ENCODE results near the gene KCND3. TPM values are rescaled to one million over a fixed set of nuclear protein-coding genes. Genes with fewer than 3 reads are reported as not detected.

The KCND3 gene
- polyA plus RNA-seq, 1 donor (not counting 4 experiments of a cell fraction or from before 2014, with no cell fraction given): 0.21 TPM

DNA sequence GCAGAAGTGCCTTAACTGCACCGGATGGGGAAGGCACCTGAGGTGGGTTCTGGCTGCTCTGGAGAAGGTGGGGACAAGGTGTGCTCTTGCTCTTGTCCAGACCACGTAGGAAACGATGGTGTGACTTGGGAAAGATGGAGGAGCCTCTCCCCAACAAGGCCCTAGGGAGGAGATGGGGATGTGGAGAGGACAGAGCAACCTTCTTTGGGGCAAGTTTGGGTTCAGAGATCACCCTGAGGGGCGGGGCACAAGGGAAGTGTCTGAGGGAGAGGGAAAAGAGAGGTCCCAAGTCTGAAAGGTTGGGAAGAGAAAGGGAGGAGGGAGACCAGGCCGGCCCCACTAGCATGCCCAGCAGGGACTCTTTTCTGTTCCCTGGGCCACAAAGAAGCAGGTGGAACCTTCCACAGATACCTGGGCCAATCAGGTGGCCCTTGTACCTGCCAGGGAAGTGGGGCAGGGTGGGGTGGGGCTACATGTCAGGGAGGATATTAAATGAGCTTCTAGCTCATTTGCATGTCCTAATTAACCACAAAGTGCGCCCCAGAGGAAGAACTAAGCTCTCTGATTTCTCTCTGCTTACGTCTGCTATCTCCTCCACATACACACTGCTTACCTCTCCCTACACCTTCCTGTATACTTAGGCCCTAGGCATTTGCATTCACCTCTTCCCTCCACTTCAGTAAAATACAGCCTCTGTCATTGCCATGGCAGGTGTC, 266.2 kb downstream of the KCND3 start:
- no peak overlapping the region for H3K27ac ChIP-seq (ENCODE audit: control insufficient read depth, insufficient read depth, low read length)
- TF ChIP-seq, protein P1, sequence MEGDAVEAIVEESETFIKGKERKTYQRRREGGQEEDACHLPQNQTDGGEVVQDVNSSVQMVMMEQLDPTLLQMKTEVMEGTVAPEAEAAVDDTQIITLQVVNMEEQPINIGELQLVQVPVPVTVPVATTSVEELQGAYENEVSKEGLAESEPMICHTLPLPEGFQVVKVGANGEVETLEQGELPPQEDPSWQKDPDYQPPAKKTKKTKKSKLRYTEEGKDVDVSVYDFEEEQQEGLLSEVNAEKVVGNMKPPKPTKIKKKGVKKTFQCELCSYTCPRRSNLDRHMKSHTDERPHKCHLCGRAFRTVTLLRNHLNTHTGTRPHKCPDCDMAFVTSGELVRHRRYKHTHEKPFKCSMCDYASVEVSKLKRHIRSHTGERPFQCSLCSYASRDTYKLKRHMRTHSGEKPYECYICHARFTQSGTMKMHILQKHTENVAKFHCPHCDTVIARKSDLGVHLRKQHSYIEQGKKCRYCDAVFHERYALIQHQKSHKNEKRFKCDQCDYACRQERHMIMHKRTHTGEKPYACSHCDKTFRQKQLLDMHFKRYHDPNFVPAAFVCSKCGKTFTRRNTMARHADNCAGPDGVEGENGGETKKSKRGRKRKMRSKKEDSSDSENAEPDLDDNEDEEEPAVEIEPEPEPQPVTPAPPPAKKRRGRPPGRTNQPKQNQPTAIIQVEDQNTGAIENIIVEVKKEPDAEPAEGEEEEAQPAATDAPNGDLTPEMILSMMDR (optimal IDR thresholded peaks at IDR 0.05 in 1 of 3, IDR thresholded peaks at IDR 0.05 in 1 of 3, conservative IDR thresholded peaks at IDR 0.05 in 1 of 3; ENCODE audit: extremely low read depth in 1 of 3, insufficient read depth in 2 of 3, low read length in 3 of 3): no peak
- no peak for TF ChIP-seq EZH2 (IDR thresholded peaks at IDR 0.05; ENCODE audit: low read length)

DNA sequence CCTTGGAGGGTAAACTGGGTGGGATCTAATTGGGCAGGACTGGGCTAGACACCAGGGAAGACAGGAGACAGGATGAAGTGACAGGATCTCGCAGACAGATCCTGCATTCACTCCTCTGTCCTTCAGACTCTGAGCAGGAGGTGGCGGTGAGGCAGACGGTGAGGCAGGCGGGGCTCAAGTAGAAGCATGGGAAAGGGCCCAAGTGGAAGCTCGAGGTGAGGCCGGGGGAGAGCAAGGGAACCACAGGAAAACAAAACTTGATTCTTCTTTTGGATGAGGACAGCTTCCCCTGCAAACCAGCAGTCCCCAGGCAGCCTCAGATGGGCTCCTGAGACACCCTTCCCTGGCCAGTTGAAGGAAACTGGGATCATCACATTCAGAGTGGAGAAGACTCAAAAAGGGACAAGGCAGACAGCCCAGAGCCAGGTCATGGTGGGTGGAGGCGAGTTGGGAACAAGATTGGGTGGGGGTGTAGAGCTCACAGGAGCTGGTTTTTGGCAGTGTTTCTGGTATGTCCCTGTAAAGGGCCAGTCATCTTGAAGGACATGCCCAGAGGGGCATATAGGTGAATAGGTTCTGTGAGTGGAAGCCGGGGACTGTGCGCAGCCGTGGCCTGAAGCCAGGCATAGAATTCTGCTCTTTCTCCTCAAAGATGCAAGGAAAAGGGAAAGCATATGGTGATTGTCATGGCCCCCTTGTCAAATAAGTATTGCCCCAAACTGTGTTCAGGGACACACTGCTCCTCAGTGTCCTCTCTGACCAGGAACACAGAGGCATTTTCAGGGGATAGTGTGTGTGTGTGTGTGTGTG, 268.3 kb downstream of the KCND3 start:
- Histone ChIP-seq H3K27me3 (ENCODE audit: control insufficient read depth, extremely low read depth, insufficient read depth, low read length) (no peaks in the 10 kb centered on the region), H4K20me1 (ENCODE audit: control insufficient read depth, extremely low read depth, insufficient read depth, low read length) (no peaks in the 10 kb centered on the region), H3K36me3 (ENCODE audit: control insufficient read depth in 2 of 2, extremely low read depth in 1 of 2, insufficient read depth in 2 of 2, low read length in 2 of 2) (peaks cover 0 to 1% of the 10 kb centered on the region in 2 experiments), H2AFZ (ENCODE audit: control insufficient read depth, low read length) (no peak overlapping the region), H3K9ac (ENCODE audit: control insufficient read depth, extremely low read depth, insufficient read depth, low read length) (no peak overlapping the region), H3K9me1 (ENCODE audit: control insufficient read depth, extremely low read depth, insufficient read depth, low read length) (no peaks in the 10 kb centered on the region), H3K4me2 (ENCODE audit: control insufficient read depth, extremely low read depth, insufficient read depth, low read depth, low read length) (no peak overlapping the region), H3K4me1 (ENCODE audit: control insufficient read depth, extremely low read depth, insufficient read depth, low read length) (peaks cover 29% of the 10 kb centered on the region), H3K79me2 (ENCODE audit: control insufficient read depth, insufficient read depth, low read length) (no peaks in the 10 kb centered on the region), H3K4me3 (ENCODE audit: control insufficient read depth in 2 of 3, extremely low read depth in 1 of 3, insufficient read depth in 2 of 3, low read depth in 1 of 3, low read length in 3 of 3) (no peak overlapping the region), H3K9me3 (ENCODE audit: control insufficient read depth, low read depth, low read length) (no peaks in the 10 kb centered on the region), H3K27ac (ENCODE audit: control insufficient read depth, insufficient read depth, low read length) (no peak overlapping the region)
- no peak for FAIRE-seq
- no peak for DNase-seq (ENCODE audit: low read depth, low spot score)
- TF ChIP-seq EZH2 (IDR thresholded peaks at IDR 0.05; ENCODE audit: low read length): no peak
- TF ChIP-seq, protein P1 (optimal IDR thresholded peaks at IDR 0.05 in 1 of 3, IDR thresholded peaks at IDR 0.05 in 1 of 3, conservative IDR thresholded peaks at IDR 0.05 in 1 of 3; ENCODE audit: extremely low read depth in 1 of 3, insufficient read depth in 2 of 3, low read length in 3 of 3): no peak
- dilution Hi-C loops (cut with MboI; ENCODE audit: extremely low pct_ligation_motif_present, low sequenced_read_pairs): no loop called here

More for the DNA sequence above, 266.2 kb downstream of the KCND3 start:
- no peak for FAIRE-seq
- no peak overlapping the region for H3K4me2 ChIP-seq (ENCODE audit: control insufficient read depth, extremely low read depth, insufficient read depth, low read depth, low read length)
- no peak overlapping the region for H3K9ac ChIP-seq (ENCODE audit: control insufficient read depth, extremely low read depth, insufficient read depth, low read length)
- H3K36me3 ChIP-seq (ENCODE audit: control insufficient read depth in 2 of 2, extremely low read depth in 1 of 2, insufficient read depth in 2 of 2, low read length in 2 of 2): peaks cover 0 to 2% of the 10 kb centered on the region in 2 experiments
- H4K20me1 ChIP-seq (ENCODE audit: control insufficient read depth, extremely low read depth, insufficient read depth, low read length): no peaks in the 10 kb centered on the region
- no peaks in the 10 kb centered on the region for H3K9me3 ChIP-seq (ENCODE audit: control insufficient read depth, low read depth, low read length)
- H2AFZ ChIP-seq (ENCODE audit: control insufficient read depth, low read length): no peak overlapping the region
- no peaks in the 10 kb centered on the region for H3K79me2 ChIP-seq (ENCODE audit: control insufficient read depth, insufficient read depth, low read length)
- H3K4me1 ChIP-seq (ENCODE audit: control insufficient read depth, extremely low read depth, insufficient read depth, low read length): peaks cover 29% of the 10 kb centered on the region
- no peaks in the 10 kb centered on the region for H3K9me1 ChIP-seq (ENCODE audit: control insufficient read depth, extremely low read depth, insufficient read depth, low read length)
- no peaks in the 10 kb centered on the region for H3K27me3 ChIP-seq (ENCODE audit: control insufficient read depth, extremely low read depth, insufficient read depth, low read length)
- DNase-seq (ENCODE audit: low read depth, low spot score): no peak
- dilution Hi-C loops (cut with MboI; ENCODE audit: extremely low pct_ligation_motif_present, low sequenced_read_pairs): no loop called here
- H3K4me3 ChIP-seq (ENCODE audit: control insufficient read depth in 2 of 3, extremely low read depth in 1 of 3, insufficient read depth in 2 of 3, low read depth in 1 of 3, low read length in 3 of 3): no peak overlapping the region

Small RNA genes within 50 kb of the gene (small RNA-seq; reads per million reads assigned to genes)
- 0.07 to 1.0 (median 0.50) reads per million in 3 experiments for gene INKA2 (ENCODE audit: insufficient read length in 3 of 3, low read depth in 3 of 3, low replicate concordance in 1 of 3)

Other genes starting within 250 kb of the KCND3 start
- 9.6 to 14.8 TPM (median 11.6 TPM) in 3 replicates for gene DDX20, start 233.8 kb downstream of the KCND3 start, polyA plus RNA-seq

Measured in keratinocyte (primary cell).